GM19035 (cell line): ENCODE data around the gene C1QTNF7.

ENCODE experiments used
- ATAC-seq: cut with Tn5 transposase; IDR thresholded peaks from one replicate; pipeline ENCODE4 v1.9.1; 2021; ENCODE audit not compliant: unreplicated experiment

Gene C1QTNF7

GRCh38 chr4:15451866-15452765 is 24.3 kb downstream of the C1QTNF7 start:
- ATAC-seq = no peak

DNA sequence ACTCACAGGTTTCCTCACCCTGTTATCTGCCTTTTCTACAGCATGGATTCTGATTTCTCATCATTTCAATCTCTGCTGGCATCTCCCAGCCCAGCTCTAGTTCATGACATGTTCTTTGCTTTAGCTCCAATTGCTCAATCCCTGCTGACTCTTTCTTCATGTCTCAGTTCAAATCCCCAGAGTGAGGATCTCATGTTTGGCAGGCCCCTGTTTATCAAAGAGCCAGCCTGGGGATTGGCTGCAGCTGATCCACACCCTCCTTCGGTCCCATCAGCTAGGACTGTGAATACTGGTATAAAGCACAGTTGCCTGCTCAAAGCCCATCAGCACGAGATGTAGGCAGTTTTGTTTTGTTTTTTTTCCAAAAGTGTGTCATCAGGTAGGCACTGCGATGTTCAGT is 27.5 kb downstream of the C1QTNF7 start:
- ATAC-seq = no peak

DNA sequence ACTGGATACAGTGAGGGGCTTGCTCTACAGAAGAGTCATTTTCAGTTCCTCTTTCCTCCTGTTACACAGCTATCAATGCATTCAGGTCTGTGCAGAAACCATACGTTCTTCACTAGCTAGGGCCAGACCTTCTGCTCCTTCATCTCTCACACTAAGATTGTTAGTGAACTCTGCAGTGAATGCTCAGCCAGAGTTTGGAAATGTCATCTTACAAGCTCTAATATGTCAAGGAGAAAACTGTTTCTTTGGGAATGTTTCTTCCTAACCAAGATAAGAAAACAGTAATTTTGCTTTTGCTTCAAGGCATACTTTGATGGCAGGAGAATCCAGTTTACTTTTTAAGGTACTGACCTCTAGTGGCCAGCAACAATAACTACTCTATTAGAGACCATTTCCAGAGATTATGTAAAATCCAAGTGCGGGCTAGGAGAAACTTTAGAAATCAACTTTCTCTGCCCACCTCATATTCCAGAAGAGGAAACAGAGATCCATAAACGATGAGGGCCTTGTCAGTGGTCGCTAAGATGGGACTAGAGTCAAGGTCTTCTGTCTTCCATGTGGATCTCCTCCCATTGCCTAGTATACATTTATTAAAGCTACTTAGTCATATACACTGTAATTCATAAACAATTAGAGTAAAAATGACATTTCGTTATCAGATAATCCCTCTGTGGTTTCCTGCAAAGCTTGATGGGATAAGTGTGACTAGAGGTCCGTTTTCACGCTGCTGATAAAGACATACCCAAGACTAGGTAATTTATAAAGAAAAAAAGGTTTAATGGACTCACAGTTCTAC is 29.8 kb downstream of the C1QTNF7 start:
- ATAC-seq = peak; percentile 89

DNA sequence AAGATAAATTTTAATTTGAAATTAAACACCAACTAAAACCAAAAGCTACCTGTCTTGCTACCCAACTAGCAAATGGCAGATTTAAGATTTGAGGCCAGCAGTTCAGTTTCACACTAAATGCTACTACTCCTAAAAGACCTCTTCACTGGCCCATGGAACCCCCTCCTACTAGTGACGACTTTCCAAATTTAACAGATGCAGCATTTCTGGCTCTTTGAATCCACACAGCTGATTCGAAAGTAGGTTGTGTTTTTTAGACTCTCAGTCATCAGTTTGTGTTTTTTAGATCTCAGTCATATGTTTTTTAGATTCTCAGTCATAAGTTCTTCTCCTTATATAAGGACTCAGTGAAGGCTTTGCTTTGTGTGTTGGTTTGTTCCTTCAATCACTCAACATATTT is 30.8 kb downstream of the C1QTNF7 start:
- ATAC-seq = no peak

DNA sequence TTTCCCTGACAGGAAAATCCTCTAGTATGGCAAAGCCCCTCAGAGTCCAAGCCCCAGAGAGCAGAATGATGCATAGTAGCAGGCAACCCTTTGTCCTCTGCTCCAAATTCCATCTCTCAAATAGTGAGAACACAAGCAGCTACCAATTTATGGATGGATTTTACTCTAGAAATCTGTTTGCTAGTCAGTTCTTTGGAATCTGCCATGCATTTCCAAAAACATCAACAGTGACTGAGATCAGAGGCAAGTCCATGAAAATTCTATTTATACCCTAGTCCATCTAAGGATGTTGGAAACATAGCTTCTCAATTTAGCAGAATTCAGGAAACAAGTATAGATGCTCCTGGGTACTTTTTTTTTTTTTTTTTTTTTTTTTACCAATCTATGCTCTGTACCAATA is 31.9 kb downstream of the C1QTNF7 start:
- ATAC-seq = no peak

GRCh38 chr4:15466596-15466995 is 38.8 kb downstream of the C1QTNF7 start:
- ATAC-seq = no peak

GRCh38 chr4:15469402-15470127 is 41.7 kb downstream of the C1QTNF7 start, which contains the start of gene CC2D2A:
CC2D2A (plus strand) TSS chr4:15469882; CDS start chr4:15475933, 6,051 bp downstream.
- no peak for ATAC-seq

GRCh38 chr4:15470128-15470475 is 42.3 kb downstream of the C1QTNF7 start:
- ATAC-seq = no peak

- no peak for ATAC-seq
These were observed 48.6 kb downstream of the C1QTNF7 start for GRCh38 chr4:15476396-15476795.

- no peak for ATAC-seq
These were observed 50.9 kb downstream of the C1QTNF7 start for GRCh38 chr4:15478724-15479088.

DNA sequence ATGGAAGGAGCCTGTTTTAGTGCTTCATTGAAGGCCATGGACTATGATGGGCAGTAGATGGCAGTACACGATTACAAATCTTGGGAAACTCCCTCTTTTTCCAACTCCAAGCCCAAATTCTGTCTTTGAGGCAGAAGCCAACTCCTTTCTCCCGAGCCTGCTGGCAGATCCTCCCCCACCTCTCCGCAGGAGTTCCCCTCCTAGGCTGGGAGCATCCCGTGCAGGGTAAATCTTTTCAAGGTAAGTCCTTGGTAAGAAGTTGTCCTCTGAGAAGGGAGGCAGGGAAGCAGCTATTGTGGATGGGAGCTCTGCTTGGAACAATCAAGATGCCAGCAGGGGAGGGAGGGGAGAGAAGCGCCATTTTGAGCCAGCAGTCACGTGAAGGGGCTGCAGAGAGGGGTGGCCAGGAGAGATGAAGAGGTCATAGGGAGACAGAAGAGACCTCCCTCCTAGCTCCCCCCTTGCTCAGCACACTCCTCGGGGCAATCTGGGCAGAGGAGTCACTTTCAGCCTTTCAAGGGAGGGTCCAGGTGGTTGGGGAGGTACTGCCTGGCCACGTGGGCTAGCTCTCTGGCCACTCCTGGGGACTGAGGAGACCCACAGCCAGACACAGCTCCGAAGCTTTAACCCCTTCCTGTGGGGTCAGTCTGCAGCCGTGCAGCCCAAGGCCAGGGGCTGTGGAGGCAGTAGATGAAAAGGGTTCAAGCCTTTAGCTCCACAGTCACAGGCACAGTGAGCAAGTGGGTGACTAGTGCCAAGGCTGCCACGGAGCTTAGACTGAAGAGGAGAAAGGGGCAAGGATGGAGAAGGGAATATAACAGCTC is 51.5 kb downstream of the C1QTNF7 start:
- ATAC-seq = no peak

DNA sequence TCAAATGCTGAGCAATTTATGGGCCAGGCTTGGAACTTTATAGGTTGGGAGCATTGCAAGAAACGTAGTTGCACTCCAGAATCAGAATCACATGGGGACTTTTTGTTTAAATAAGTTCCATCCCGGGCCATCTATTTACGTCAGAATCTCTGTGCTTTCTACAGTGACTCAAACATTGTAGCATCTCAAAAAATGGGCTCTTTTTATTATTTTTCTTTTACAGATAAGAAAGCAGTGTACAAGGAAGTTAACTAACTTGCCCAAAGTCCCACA is 52.0 kb downstream of the C1QTNF7 start:
- no peak for ATAC-seq

GRCh38 chr4:15481961-15482745 is 54.3 kb downstream of the C1QTNF7 start:
- no peak for ATAC-seq

DNA sequence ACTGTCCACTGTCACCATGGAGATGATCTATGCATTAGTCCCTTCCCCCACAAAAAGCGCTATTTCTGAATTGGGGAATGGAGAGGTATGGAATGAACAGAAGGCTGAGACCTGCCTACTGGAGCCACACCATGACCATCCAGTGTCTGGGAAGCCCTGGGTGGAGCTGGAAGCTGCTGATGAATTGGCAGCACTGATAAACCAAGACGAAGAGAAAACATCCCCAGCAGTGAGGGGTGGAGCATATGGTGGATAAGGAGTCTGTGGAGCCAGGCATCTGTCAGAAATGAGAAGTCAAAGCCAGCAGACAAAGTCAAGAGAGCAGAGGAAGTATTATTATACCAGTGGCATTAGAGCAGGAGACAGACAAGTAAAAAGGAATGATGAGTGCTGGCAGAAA is 55.0 kb downstream of the C1QTNF7 start:
- no peak for ATAC-seq

DNA sequence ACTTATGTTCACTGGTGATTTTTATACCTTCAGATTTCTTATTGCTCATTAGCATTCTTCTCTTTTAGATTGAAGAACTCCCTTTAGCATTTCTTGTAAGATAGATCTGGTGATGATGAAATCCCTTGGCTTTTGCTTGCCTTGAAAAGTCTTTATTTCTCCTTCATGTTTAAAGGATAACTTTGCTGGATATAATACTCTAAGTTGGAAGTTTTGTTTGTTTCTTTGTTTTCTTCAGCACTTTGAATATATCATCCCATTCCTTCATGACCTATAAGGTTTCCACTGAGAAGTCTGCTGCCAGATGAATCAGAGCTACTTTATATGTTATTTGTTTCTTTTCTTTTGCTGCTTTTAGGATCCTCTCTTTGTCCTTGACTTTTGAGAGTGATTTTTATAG is 60.3 kb downstream of the C1QTNF7 start:
- no peak for ATAC-seq

DNA sequence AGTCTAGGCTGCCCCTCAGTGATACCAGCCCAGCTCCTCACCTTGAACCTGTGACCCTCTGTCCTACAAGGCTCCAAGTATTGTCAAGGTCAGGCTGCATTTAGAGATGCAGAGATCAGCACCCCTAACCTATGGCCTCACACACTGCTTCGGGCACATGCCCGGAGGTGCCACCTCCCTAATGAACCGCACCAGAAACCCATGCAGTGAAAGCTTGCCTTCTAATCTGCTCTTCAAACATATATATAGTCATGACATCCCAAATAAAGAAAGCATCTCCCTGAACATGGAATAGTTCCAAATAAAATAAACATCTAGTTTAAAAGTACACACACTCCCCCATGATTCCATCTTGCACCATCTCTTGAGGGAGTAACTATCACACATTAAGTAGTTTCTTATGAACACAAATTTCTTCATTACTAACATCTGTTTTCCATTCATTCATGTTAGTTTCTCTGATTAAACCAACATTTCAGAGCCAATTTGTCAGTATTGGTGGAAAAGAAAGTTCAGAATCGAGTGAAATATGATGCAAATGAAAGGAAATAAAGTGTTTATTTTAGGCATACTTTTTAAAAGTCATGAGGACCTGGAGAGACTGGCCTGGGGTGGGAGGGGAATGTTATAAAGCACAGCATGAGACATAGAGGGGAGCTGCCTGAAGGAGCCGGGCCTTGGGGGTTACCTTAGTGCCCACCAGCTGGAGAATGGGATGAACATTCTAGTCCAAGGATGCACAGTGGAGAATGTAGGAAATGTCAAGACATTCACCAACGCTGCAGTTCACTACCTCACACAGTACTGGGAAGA is 61.0 kb downstream of the C1QTNF7 start:
- no peak for ATAC-seq

DNA sequence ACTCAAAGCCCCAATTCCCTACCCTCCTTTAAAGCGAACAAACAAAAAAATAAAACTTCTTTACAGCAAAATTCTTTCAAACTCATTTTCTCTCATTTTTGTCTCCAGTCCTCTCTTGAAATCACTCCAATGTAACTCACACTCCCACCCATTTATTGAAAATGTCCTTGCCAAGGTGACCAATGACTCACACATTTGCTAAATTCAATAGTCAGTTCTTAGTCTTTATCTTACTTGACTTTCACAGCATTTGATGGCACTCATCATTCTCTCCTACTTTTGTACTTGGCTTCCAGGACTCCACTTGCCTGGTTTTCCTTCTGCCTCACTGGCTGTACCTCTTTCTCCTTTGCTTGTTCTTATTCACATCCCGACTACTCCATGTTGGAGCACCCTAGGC is 61.7 kb downstream of the C1QTNF7 start:
- no peak for ATAC-seq

DNA sequence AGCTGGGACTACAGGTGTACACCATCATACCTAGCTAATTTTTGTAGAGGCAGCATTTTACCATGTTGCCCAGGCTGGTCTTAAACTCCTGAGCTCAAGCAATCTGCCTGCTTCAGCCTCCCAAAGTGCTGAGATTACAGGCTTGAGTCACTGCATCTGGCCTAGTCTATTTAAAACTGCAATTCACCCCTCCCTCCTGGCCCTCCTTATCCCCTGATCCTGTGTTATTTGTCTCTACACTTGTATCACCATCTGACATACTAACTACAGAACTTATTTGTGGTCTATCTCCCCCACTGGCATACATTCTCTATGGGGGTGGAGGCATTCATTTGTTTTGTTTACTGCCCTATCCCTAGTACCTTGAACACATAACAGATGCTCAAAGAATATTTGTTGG is 65.6 kb downstream of the C1QTNF7 start:
- ATAC-seq = no peak

- ATAC-seq = no peak
These were observed 67.8 kb downstream of the C1QTNF7 start for GRCh38 chr4:15495621-15496020.
